Measurements from ENCODE around the gene RBM19.
"Not testable (repeated sequence)": the region's sequence is repeated elsewhere in the genome, so short reads cannot be mapped to it uniquely, and the experiment has no call there.

The RBM19 gene

GRCh38 chr12:113826805-113827538 lies 139.2 kb downstream of the RBM19 start:
- DNase-seq = no peak

DNA sequence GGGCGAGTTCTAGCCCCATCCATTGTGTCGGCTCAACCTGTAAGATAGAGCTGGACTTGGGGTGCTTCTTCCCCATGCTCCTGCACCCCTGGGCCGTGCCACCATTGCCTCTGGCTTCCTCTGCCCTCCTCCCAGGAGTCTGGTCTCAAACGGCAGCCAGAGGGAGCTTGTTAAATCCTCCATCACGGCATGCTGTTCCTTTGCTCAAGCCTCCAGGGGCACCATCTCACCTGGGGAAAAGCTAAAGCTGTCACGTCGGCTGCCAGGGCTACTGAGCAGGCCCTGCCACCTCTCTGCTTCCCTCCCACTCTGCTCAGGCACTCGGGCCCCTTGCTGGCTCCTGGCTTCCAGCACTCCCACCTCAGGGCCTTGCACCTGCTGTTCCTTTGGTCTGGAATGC lies 140.4 kb downstream of the RBM19 start:
- DNase-seq = no peak

DNA sequence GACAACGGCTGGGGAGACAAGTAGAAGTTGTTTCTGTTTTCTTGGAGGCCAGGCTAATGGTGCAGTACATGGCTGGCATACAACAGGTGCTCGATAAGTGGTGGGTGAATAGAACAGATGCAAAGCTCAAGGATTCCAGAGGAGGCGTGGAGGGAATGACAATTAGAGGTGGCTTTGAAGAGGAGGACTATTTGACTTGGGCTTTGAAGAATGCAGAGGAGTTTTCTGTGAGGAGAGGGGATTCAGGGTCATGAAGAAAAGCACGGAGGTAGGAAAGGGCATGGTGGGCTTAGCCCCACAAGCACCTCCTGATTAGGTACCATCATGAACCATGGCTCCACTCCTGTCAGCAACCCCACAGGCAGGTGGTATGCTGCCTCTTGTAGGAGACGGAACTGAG lies 142.3 kb downstream of the RBM19 start:
- no peak for DNase-seq

- DNase-seq = no peak
Observed at GRCh38 chr12:113823016-113823415, 143.1 kb downstream of the RBM19 start.

- DNase-seq = no peak
Observed at GRCh38 chr12:113820842-113821241, 145.3 kb downstream of the RBM19 start.

DNA sequence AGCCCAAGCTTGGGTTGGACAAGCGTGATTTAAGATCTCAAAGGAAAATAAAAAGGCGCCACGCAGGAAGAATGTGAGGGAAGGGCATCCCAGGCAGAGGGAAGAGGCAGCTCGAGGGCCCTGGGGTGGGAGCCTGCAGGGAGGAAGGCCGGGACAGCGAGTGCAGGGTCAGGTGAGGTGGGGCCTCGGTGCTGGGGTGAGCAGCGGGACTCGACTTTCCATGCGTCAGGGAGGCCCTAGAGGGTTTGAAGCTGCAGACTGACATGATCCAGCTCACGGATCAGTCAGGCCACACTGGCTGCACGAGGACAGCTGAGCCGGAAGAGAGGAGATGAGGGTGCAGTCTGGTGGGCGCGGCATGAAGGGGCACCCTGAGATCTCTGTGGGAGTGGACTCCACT lies 145.8 kb downstream of the RBM19 start:
- DNase-seq = no peak

GRCh38 chr12:113819495-113819894 lies 146.6 kb downstream of the RBM19 start:
- DNase-seq = no peak

DNA sequence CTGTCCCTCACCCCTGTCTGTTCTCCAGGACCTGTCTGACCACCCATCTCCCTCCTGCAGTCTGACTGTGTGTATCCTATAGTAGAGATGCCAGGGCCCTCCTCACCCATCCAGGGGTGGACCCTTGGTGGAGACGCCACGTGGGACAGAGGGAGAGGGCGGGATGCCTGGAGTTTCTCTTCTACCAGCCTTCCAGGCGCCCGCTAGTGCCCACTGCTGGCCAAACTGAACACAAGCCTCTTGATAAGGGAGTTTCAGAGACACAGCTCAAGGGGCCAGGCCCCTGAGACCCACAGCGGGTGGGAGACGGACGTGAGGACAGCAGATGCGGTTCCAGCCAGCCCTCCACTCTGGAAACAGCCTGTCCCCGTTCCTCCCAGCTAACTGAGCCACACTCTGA lies 147.3 kb downstream of the RBM19 start:
- DNase-seq = no peak

DNA sequence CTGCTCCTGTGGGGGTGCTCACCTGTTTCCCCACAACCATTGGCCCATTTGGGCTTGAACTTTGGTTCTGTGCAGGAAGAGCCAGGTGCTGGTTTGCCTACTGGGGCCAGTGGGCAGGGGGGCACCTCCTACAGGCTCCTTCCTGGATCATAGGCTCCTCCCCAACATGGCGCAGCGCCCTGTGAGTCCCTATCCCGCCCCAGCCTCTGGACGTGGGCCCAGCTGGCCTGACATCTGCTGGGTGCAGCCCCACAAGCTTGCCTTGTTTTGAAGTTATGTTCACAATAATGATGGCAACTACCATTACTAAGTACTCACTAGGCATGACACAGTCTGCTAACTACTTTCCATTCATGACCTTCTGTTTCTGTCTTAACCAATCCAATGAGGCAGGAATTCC lies 147.8 kb downstream of the RBM19 start:
- DNase-seq = no peak

GRCh38 chr12:113816866-113817265 lies 149.3 kb downstream of the RBM19 start:
- DNase-seq = no peak

- DNase-seq = no peak
Observed at GRCh38 chr12:113815031-113815430, 151.1 kb downstream of the RBM19 start.

GRCh38 chr12:113813229-113813541 lies 152.9 kb downstream of the RBM19 start:
- no peak for DNase-seq

- DNase-seq = no peak
Observed at GRCh38 chr12:113812411-113813228, 153.5 kb downstream of the RBM19 start.

- not testable (repeated sequence) for DNase-seq
Observed at GRCh38 chr12:113809462-113810220, 156.5 kb downstream of the RBM19 start.

GRCh38 chr12:113808095-113808951 lies 157.8 kb downstream of the RBM19 start:
- DNase-seq = no peak

GRCh38 chr12:113805673-113806072 lies 160.5 kb downstream of the RBM19 start:
- DNase-seq = no peak

DNA sequence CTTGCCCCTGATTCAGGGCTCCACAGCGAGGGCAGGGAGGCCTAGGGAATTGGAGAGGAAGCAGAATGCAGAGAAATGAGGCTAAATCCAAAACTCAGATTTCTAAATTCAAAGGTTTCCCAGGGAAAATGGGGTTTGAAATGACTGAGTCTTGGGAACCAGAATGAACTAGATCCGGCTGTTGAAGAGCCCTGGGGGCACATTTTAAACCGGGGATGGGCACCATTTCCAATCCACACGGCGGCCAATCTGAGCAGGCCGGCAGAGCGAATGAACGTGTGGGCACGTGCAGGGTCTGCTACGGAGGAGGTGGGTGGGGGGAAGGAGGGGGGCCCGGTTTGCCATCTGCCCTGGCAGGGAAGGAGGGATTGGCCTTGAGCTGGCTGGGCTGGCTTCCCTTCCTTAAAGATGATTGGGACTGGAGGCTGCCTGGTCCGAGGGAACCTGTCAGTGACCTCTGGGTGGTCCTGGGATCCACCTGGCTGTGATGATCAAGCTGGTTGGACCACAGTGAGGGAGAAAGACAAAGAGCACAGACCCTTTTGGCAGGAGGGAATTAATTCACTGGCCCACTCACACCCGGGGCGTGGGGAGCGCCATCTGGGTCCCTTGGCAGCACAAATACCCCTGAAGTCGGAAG lies 161.0 kb downstream of the RBM19 start:
- DNase-seq = no peak

DNA sequence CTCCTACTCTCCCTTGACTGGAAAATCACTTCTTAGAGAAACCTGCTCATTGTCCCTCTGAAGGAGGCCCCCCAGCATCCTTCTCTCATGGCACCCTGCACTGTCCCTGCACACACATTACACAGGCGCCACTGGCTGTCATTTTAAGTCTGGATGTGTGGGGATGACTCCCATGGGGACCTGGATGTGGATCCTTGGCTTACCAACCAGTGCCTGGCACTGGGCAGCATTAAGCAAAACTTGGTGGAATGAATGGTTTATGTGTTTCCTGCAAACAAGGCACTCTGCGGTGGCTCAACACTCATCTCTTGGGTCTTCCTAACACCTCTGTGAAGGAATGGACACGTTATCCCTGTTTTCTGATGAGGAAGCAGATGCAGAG lies 162.4 kb downstream of the RBM19 start:
- DNase-seq = no peak

GRCh38 chr12:113802966-113803758 lies 163.0 kb downstream of the RBM19 start:
- no peak for DNase-seq

- no peak for DNase-seq
Observed at GRCh38 chr12:113802000-113802749, 163.9 kb downstream of the RBM19 start.

DNA sequence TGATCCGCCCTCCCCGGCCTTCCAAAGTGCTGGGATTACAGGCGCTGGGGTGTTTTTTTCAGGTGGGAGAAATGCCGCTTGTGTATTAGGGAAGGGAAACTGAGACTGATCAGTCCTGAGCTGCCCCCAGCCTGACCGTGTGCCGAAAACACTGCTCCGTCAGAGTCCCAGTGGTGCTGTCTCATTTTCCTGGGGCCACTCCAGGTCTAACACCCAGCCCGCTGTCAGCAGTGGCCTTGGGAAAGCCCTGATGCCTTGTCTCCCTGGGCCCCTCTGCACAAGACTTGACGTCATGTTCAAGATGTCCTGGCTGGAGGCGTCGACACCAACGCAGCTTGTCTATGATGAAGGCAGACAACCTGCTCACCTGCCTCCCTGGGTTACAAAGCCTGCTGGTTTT lies 165.9 kb downstream of the RBM19 start:
- no peak for DNase-seq
